ENCODE data around the gene ARNT2. TPM values are rescaled to one million over a fixed set of nuclear protein-coding genes. Genes with fewer than 3 reads are reported as not detected.

ARNT2 gene
- total RNA-seq, 1 experiment from 2014 or later: 3.1 TPM

GRCh38 chr15:80423215-80423614, 19.0 kb downstream of the ARNT2 start:
- no peaks in the 10 kb centered on the region for H3K36me3 ChIP-seq (replicated peaks; ENCODE audit: control insufficient read depth, insufficient read depth, low read length)
- no peak overlapping the region for H3K4me3 ChIP-seq (ENCODE audit: insufficient read depth, low read depth, low read length)
- no peak for DNase-seq

GRCh38 chr15:80424381-80424780, 20.2 kb downstream of the ARNT2 start:
- H3K27me3 ChIP-seq (ENCODE audit: control insufficient read depth, insufficient read depth, low read length): no peaks in the 10 kb centered on the region
- no peaks in the 10 kb centered on the region for H3K36me3 ChIP-seq (replicated peaks; ENCODE audit: control insufficient read depth, insufficient read depth, low read length)
- H3K4me3 ChIP-seq (ENCODE audit: insufficient read depth, low read depth, low read length): no peak overlapping the region
- no peak for DNase-seq

More at GRCh38 chr15:80423215-80423614, 19.0 kb downstream of the ARNT2 start:
- H3K27me3 ChIP-seq (ENCODE audit: control insufficient read depth, insufficient read depth, low read length): no peaks in the 10 kb centered on the region

GRCh38 chr15:80426316-80426715, 22.1 kb downstream of the ARNT2 start:
- H3K4me3 ChIP-seq (ENCODE audit: insufficient read depth, low read depth, low read length): no peak overlapping the region
- no peaks in the 10 kb centered on the region for H3K36me3 ChIP-seq (replicated peaks; ENCODE audit: control insufficient read depth, insufficient read depth, low read length)
- no peak for DNase-seq
- no peaks in the 10 kb centered on the region for H3K27me3 ChIP-seq (ENCODE audit: control insufficient read depth, insufficient read depth, low read length)

- DNase-seq: no peak
- H3K4me3 ChIP-seq (ENCODE audit: insufficient read depth, low read depth, low read length): no peak overlapping the region
- no peaks in the 10 kb centered on the region for H3K27me3 ChIP-seq (ENCODE audit: control insufficient read depth, insufficient read depth, low read length)
- no peaks in the 10 kb centered on the region for H3K36me3 ChIP-seq (replicated peaks; ENCODE audit: control insufficient read depth, insufficient read depth, low read length)
Observed at GRCh38 chr15:80429964-80430363, 25.8 kb downstream of the ARNT2 start.

- Histone ChIP-seq H3K27me3 (ENCODE audit: control insufficient read depth, insufficient read depth, low read length) (no peaks in the 10 kb centered on the region), H3K36me3 (replicated peaks; ENCODE audit: control insufficient read depth, insufficient read depth, low read length) (no peaks in the 10 kb centered on the region), H3K4me3 (ENCODE audit: insufficient read depth, low read depth, low read length) (no peak overlapping the region)
- DNase-seq: no peak
Observed at GRCh38 chr15:80431635-80432344, 27.6 kb downstream of the ARNT2 start.

- DNase-seq: no peak
- Histone ChIP-seq H3K36me3 (replicated peaks; ENCODE audit: control insufficient read depth, insufficient read depth, low read length) (no peaks in the 10 kb centered on the region), H3K27me3 (ENCODE audit: control insufficient read depth, insufficient read depth, low read length) (no peaks in the 10 kb centered on the region), H3K4me3 (ENCODE audit: insufficient read depth, low read depth, low read length) (no peak overlapping the region)
Observed at GRCh38 chr15:80432345-80432702, 28.1 kb downstream of the ARNT2 start.

- Histone ChIP-seq H3K4me3 (ENCODE audit: insufficient read depth, low read depth, low read length) (no peak overlapping the region), H3K36me3 (replicated peaks; ENCODE audit: control insufficient read depth, insufficient read depth, low read length) (no peaks in the 10 kb centered on the region), H3K27me3 (ENCODE audit: control insufficient read depth, insufficient read depth, low read length) (no peaks in the 10 kb centered on the region)
- no peak for DNase-seq
Observed at GRCh38 chr15:80433836-80434235, 29.7 kb downstream of the ARNT2 start.

- H3K36me3 ChIP-seq (replicated peaks; ENCODE audit: control insufficient read depth, insufficient read depth, low read length): no peaks in the 10 kb centered on the region
- no peak for DNase-seq
- H3K4me3 ChIP-seq (ENCODE audit: insufficient read depth, low read depth, low read length): no peak overlapping the region
- no peaks in the 10 kb centered on the region for H3K27me3 ChIP-seq (ENCODE audit: control insufficient read depth, insufficient read depth, low read length)
Observed at GRCh38 chr15:80434926-80435720, 30.9 kb downstream of the ARNT2 start.

GRCh38 chr15:80436511-80437307, 32.5 kb downstream of the ARNT2 start:
- DNase-seq: no peak
- no peaks in the 10 kb centered on the region for H3K36me3 ChIP-seq (replicated peaks; ENCODE audit: control insufficient read depth, insufficient read depth, low read length)
- no peak overlapping the region for H3K4me3 ChIP-seq (ENCODE audit: insufficient read depth, low read depth, low read length)
- no peaks in the 10 kb centered on the region for H3K27me3 ChIP-seq (ENCODE audit: control insufficient read depth, insufficient read depth, low read length)

GRCh38 chr15:80437334-80437891, 33.2 kb downstream of the ARNT2 start:
- Histone ChIP-seq H3K36me3 (replicated peaks; ENCODE audit: control insufficient read depth, insufficient read depth, low read length) (no peaks in the 10 kb centered on the region), H3K27me3 (ENCODE audit: control insufficient read depth, insufficient read depth, low read length) (no peaks in the 10 kb centered on the region), H3K4me3 (ENCODE audit: insufficient read depth, low read depth, low read length) (no peak overlapping the region)
- DNase-seq: no peak

- no peaks in the 10 kb centered on the region for H3K27me3 ChIP-seq (ENCODE audit: control insufficient read depth, insufficient read depth, low read length)
- DNase-seq: no peak
- H3K4me3 ChIP-seq (ENCODE audit: insufficient read depth, low read depth, low read length): no peak overlapping the region
- no peaks in the 10 kb centered on the region for H3K36me3 ChIP-seq (replicated peaks; ENCODE audit: control insufficient read depth, insufficient read depth, low read length)
Observed at GRCh38 chr15:80439140-80439539, 35.0 kb downstream of the ARNT2 start.

- DNase-seq: no peak
- no peaks in the 10 kb centered on the region for H3K36me3 ChIP-seq (replicated peaks; ENCODE audit: control insufficient read depth, insufficient read depth, low read length)
- H3K4me3 ChIP-seq (ENCODE audit: insufficient read depth, low read depth, low read length): no peak overlapping the region
- H3K27me3 ChIP-seq (ENCODE audit: control insufficient read depth, insufficient read depth, low read length): no peaks in the 10 kb centered on the region
Observed at GRCh38 chr15:80440024-80440423, 35.8 kb downstream of the ARNT2 start.

GRCh38 chr15:80441041-80441440, 36.9 kb downstream of the ARNT2 start:
- H3K27me3 ChIP-seq (ENCODE audit: control insufficient read depth, insufficient read depth, low read length): no peaks in the 10 kb centered on the region
- H3K36me3 ChIP-seq (replicated peaks; ENCODE audit: control insufficient read depth, insufficient read depth, low read length): no peaks in the 10 kb centered on the region
- no peak overlapping the region for H3K4me3 ChIP-seq (ENCODE audit: insufficient read depth, low read depth, low read length)
- DNase-seq: no peak

- Histone ChIP-seq H3K36me3 (replicated peaks; ENCODE audit: control insufficient read depth, insufficient read depth, low read length) (no peaks in the 10 kb centered on the region), H3K27me3 (ENCODE audit: control insufficient read depth, insufficient read depth, low read length) (no peaks in the 10 kb centered on the region), H3K4me3 (ENCODE audit: insufficient read depth, low read depth, low read length) (no peak overlapping the region)
- DNase-seq: no peak
Observed at GRCh38 chr15:80441714-80442113, 37.5 kb downstream of the ARNT2 start.

Measured in H7 (cell line).